ENCODE data around the gene GDPD4. TPM values are rescaled to one million over a fixed set of nuclear protein-coding genes. Genes with fewer than 3 reads are reported as not detected.

The GDPD4 gene
- total RNA-seq, 1 experiment from 2014 or later: not detected

- no peaks in the 10 kb centered on the region for H3F3A ChIP-seq (ENCODE audit: low read length, unreplicated experiment)
- intact Hi-C loops (cut with micrococcal nuclease): no loop called here
- no peak for DNase-seq
- H3K9ac ChIP-seq (ENCODE audit: low read length): no peak overlapping the region
- ATAC-seq: no peak
- BruUV-seq (replicated peaks): no TSS peak
- TF ChIP-seq, protein P1, sequence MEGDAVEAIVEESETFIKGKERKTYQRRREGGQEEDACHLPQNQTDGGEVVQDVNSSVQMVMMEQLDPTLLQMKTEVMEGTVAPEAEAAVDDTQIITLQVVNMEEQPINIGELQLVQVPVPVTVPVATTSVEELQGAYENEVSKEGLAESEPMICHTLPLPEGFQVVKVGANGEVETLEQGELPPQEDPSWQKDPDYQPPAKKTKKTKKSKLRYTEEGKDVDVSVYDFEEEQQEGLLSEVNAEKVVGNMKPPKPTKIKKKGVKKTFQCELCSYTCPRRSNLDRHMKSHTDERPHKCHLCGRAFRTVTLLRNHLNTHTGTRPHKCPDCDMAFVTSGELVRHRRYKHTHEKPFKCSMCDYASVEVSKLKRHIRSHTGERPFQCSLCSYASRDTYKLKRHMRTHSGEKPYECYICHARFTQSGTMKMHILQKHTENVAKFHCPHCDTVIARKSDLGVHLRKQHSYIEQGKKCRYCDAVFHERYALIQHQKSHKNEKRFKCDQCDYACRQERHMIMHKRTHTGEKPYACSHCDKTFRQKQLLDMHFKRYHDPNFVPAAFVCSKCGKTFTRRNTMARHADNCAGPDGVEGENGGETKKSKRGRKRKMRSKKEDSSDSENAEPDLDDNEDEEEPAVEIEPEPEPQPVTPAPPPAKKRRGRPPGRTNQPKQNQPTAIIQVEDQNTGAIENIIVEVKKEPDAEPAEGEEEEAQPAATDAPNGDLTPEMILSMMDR (conservative IDR thresholded peaks at IDR 0.05; ENCODE audit: low read depth, low read length): no peak
- TF ChIP-seq EZH2phosphoT487 (IDR thresholded peaks at IDR 0.05; ENCODE audit: borderline replicate concordance, low read length) (no peak), EZH2 (IDR thresholded peaks at IDR 0.05; ENCODE audit: low read length, unreplicated experiment) (no peak)
- no peaks in the 10 kb centered on the region for H3K9me2 ChIP-seq (replicated peaks; ENCODE audit: low read length)
- H3K79me2 ChIP-seq (ENCODE audit: low read length): no peaks in the 10 kb centered on the region
- no peaks in the 10 kb centered on the region for H3K4me1 ChIP-seq (ENCODE audit: insufficient read depth, low read length)
- ChIA-PET POLR2A (ENCODE audit: unreplicated experiment) (interaction anchor here (0.6 kb wide), 1 partner anchor 1500 kb away, joined by 3 read pairs; no protein-coding TSS in a partner anchor), CTCF (no interaction called here)
- no peak overlapping the region for H3K4me2 ChIP-seq (ENCODE audit: low read length)
- H2AFZ ChIP-seq (ENCODE audit: low read length): no peak overlapping the region
- H3K36me3 ChIP-seq (ENCODE audit: low read depth, low read length): no peaks in the 10 kb centered on the region
- no peaks in the 10 kb centered on the region for H3K9me3 ChIP-seq (ENCODE audit: low read length)
- H4K20me1 ChIP-seq (ENCODE audit: low read length): no peaks in the 10 kb centered on the region
- no peaks in the 10 kb centered on the region for H3K27me3 ChIP-seq (ENCODE audit: low read length)
- no peak overlapping the region for H3K27ac ChIP-seq (ENCODE audit: low read length)
- H3K4me3 ChIP-seq (ENCODE audit: low read length): no peak overlapping the region
Measured at GRCh38 chr11:77205467-77206263, 95.8 kb downstream of the GDPD4 start.

GRCh38 chr11:77204754-77205466 lies 96.6 kb downstream of the GDPD4 start:
- CTCF ChIA-PET: no interaction called here
- H3K27me3 ChIP-seq (ENCODE audit: low read length): no peaks in the 10 kb centered on the region
- no peak overlapping the region for H3K4me2 ChIP-seq (ENCODE audit: low read length)
- no peaks in the 10 kb centered on the region for H4K20me1 ChIP-seq (ENCODE audit: low read length)
- no peak for ATAC-seq
- H3K36me3 ChIP-seq (ENCODE audit: low read depth, low read length): no peaks in the 10 kb centered on the region
- no peaks in the 10 kb centered on the region for H3K9me2 ChIP-seq (replicated peaks; ENCODE audit: low read length)
- BruUV-seq (replicated peaks): no TSS peak
- H3K4me3 ChIP-seq (ENCODE audit: low read length): no peak overlapping the region
- POLR2A ChIA-PET (ENCODE audit: unreplicated experiment): no interaction called here
- H3K9ac ChIP-seq (ENCODE audit: low read length): no peak overlapping the region
- H3K79me2 ChIP-seq (ENCODE audit: low read length): no peaks in the 10 kb centered on the region
- DNase-seq: no peak
- no peak overlapping the region for H2AFZ ChIP-seq (ENCODE audit: low read length)
- no peak for TF ChIP-seq EZH2 (IDR thresholded peaks at IDR 0.05; ENCODE audit: low read length, unreplicated experiment)
- TF ChIP-seq EZH2phosphoT487 (IDR thresholded peaks at IDR 0.05; ENCODE audit: borderline replicate concordance, low read length): no peak
- TF ChIP-seq, protein P1 (conservative IDR thresholded peaks at IDR 0.05; ENCODE audit: low read depth, low read length): no peak
- intact Hi-C loops (cut with micrococcal nuclease): no loop called here
- H3F3A ChIP-seq (ENCODE audit: low read length, unreplicated experiment): no peaks in the 10 kb centered on the region
- no peaks in the 10 kb centered on the region for H3K4me1 ChIP-seq (ENCODE audit: insufficient read depth, low read length)
- H3K27ac ChIP-seq (ENCODE audit: low read length): no peak overlapping the region
- no peaks in the 10 kb centered on the region for H3K9me3 ChIP-seq (ENCODE audit: low read length)

Measured in PC-3 (cell line).